ENCODE results near the gene TRAK1.

TRAK1 gene

DNA sequence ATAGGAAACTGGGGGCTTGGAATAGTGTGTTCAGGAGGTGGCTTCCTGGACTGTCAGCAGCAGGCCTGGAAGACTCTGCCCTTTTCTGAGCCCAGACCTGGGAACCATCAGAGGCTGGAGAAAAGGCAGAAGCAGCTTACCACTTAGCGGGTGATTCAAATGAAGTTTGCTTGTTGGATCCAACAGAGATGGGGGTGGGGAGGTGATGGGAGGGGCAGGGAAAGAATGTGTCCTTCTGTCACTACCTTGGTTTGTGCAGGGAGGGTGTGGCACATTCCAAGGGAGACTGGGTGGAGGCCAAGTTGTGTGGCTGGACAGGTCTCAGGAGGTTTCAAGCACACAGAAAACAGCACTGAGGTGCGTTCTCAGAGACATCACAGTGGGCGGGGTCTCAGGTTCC, 58.8 kb downstream of the TRAK1 start:
- TF ChIP-seq, protein P1, sequence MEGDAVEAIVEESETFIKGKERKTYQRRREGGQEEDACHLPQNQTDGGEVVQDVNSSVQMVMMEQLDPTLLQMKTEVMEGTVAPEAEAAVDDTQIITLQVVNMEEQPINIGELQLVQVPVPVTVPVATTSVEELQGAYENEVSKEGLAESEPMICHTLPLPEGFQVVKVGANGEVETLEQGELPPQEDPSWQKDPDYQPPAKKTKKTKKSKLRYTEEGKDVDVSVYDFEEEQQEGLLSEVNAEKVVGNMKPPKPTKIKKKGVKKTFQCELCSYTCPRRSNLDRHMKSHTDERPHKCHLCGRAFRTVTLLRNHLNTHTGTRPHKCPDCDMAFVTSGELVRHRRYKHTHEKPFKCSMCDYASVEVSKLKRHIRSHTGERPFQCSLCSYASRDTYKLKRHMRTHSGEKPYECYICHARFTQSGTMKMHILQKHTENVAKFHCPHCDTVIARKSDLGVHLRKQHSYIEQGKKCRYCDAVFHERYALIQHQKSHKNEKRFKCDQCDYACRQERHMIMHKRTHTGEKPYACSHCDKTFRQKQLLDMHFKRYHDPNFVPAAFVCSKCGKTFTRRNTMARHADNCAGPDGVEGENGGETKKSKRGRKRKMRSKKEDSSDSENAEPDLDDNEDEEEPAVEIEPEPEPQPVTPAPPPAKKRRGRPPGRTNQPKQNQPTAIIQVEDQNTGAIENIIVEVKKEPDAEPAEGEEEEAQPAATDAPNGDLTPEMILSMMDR (IDR thresholded peaks at IDR 0.05), result no peak
- intact Hi-C loops (cut with DNase I; ENCODE audit: low total_unique reads), result no loop called here
- H3K4me1 ChIP-seq, result peaks cover 0 to 26% (median 8%) of the 10 kb centered on the region in 4 donors
- H3K27me3 ChIP-seq, result no peaks in the 10 kb centered on the region
- H3K27ac ChIP-seq, result no peak overlapping the region
- no peak overlapping the region for H3K4me3 ChIP-seq
- no peaks in the 10 kb centered on the region for H3K36me3 ChIP-seq
- no peaks in the 10 kb centered on the region for H3K9me3 ChIP-seq
- no peak for DNase-seq

DNA sequence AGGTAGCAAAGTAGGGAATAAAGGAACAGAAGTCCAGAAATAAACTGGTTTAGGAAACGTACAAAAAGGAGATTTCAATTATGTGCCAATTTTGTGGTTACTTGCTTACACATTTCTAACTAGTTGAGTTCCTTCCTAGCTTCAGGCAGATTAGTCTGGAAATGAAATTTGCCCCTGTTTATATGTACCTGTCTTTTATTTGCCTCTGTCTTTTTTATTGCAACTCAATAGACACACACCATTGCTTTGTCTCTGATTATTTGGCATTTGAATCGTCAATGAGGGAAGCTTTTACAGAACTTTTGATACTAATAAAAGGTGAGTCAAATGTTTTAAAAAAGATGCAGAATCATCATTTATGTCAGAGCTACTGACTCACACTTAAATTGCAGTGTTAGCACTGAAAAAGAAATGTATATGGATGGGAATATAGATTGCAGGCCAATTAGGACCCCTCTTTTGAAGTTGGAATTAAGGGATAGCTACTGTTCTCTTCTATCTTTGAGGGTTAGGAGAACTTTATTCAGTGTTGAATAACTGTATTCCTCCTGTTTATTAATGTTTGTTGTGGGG, 60.5 kb downstream of the TRAK1 start:
- H3K4me1 ChIP-seq, result peaks cover 0 to 26% (median 8%) of the 10 kb centered on the region in 4 donors
- no peaks in the 10 kb centered on the region for H3K27me3 ChIP-seq
- intact Hi-C loops (cut with DNase I; ENCODE audit: low total_unique reads), result no loop called here
- H3K4me3 ChIP-seq, result no peak overlapping the region
- H3K36me3 ChIP-seq, result no peaks in the 10 kb centered on the region
- H3K9me3 ChIP-seq, result no peaks in the 10 kb centered on the region
- DNase-seq, result no peak
- H3K27ac ChIP-seq, result no peak overlapping the region
- TF ChIP-seq, protein P1 (IDR thresholded peaks at IDR 0.05), result no peak

DNA sequence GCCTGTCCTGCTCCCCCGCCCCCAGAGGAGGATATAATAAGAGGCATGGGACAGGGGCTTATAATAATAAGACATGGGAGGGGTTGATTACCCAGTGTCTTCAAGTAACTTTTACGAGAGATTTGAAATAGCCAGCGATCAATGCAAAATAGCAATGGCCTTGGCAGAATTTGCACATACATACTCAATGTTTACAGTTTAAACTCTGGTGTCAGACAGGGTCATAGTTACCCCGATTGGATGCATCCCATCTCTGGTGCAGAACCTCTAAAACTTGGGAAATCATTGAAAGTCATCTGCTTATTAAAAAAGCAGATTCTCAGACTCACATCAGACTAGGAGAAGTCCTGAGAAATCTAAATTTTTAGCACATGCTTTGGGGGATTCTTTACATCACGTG, 61.0 kb downstream of the TRAK1 start:
- intact Hi-C loops (cut with DNase I; ENCODE audit: low total_unique reads), result no loop called here
- Histone ChIP-seq H3K4me3 (no peak overlapping the region), H3K27me3 (no peaks in the 10 kb centered on the region), H3K4me1 (peaks cover 0 to 26% (median 8%) of the 10 kb centered on the region in 4 donors), H3K36me3 (no peaks in the 10 kb centered on the region), H3K9me3 (no peaks in the 10 kb centered on the region), H3K27ac (no peak overlapping the region)
- TF ChIP-seq, protein P1 (IDR thresholded peaks at IDR 0.05), result no peak
- DNase-seq, result no peak

DNA sequence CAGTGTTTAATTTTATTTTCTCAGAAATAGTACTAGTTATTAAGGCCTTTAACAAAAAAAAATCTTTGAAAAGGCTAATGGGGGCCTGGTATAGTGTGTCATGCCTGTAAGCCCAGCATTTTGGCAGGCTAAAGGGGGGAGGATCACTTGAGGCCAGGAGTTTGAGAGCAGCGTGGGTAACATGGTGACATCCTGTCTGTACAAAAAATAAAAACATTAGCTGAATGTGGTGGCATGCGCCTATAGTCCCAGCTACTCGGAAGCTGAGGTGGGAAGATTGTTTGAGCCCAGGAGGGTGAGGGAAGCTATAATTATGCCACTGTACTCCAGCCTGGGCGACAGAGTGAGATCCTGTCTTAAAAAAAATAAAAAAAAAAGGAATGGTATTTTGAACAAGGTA, 61.9 kb downstream of the TRAK1 start:
- Histone ChIP-seq H3K4me1 (peaks cover 0 to 26% (median 8%) of the 10 kb centered on the region in 4 donors), H3K27ac (no peak overlapping the region), H3K36me3 (no peaks in the 10 kb centered on the region), H3K27me3 (no peaks in the 10 kb centered on the region), H3K4me3 (no peak overlapping the region), H3K9me3 (no peaks in the 10 kb centered on the region)
- intact Hi-C loops (cut with DNase I; ENCODE audit: low total_unique reads), result no loop called here
- TF ChIP-seq, protein P1 (IDR thresholded peaks at IDR 0.05), result no peak
- DNase-seq, result no peak

DNA sequence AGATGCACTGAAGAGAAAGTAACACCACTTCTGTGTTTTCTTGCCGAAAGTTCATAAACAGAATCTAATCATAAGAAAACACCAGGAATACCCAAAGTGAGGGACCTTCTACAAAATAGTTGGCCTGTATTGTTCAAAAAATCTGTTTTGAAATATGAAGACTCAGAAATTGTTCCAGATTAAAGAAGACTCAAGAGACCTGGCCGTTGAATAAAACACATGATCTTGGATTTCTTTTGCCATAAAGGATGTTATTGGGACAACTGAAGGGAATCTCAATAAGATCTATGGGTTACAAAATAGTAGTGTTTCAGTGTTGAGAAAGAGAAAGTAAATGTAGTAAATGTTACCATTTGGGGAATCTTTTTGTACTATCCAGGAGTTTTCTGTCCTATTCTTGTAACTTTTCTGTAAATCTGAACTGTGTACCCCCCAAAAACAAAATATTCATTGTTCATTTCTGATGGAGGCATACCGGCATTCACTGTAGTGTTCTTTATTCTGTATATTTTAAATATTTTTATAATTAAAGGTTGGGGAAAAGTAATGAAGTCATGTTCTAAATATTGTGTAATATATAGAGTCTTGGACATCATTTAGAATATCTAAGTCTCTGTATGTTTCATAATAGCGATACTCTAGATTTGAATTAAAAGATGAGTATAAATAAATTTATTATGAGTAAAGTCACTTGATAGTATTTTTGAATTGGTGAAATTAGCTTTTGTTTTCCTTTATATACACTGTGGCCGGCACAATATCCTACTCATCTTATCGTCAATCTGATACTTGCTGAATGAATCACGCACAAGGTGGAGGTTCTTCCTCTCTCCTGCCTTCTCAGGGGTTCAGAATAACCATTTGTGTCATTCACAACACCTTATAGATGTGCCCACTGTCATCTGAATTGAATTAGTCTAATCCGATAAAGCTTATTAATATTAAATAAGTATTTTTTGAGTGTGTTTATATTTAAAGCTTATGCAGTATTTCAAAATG, 66.7 kb downstream of the TRAK1 start:
- TF ChIP-seq, protein P1 (IDR thresholded peaks at IDR 0.05), result no peak
- Histone ChIP-seq H3K36me3 (no peaks in the 10 kb centered on the region), H3K27ac (no peak overlapping the region), H3K9me3 (no peaks in the 10 kb centered on the region), H3K27me3 (no peaks in the 10 kb centered on the region), H3K4me1 (peaks cover 0 to 33% (median 21%) of the 10 kb centered on the region in 4 donors), H3K4me3 (no peak overlapping the region)
- DNase-seq, result no peak
- intact Hi-C loops (cut with DNase I; ENCODE audit: low total_unique reads), result no loop called here

Measured in tibial artery (tissue), 4 donors.